HG02943 (cell line): Measurements from ENCODE around the gene DNAH9.
"Not testable (repeated sequence)": the region's sequence is repeated elsewhere in the genome, so short reads cannot be mapped to it uniquely, and the experiment has no call there.

Experiments
- ATAC-seq: cut with Tn5 transposase; IDR thresholded peaks from one replicate; pipeline ENCODE4 v1.9.1; 2021; ENCODE audit warnings: mild to moderate bottlenecking, low read depth, moderate library complexity; ENCODE audit not compliant: unreplicated experiment

DNAH9 gene

GRCh38 chr17:11948789-11949188 lies 350.5 kb downstream of the DNAH9 start:
- no peak for ATAC-seq

GRCh38 chr17:11949571-11949970 lies 351.3 kb downstream of the DNAH9 start:
- ATAC-seq: not testable (repeated sequence)

GRCh38 chr17:11950771-11951519 lies 352.7 kb downstream of the DNAH9 start:
- ATAC-seq: no peak

- no peak for ATAC-seq
These were observed 354.3 kb downstream of the DNAH9 start for GRCh38 chr17:11952610-11953009.

- no peak for ATAC-seq
These were observed 355.7 kb downstream of the DNAH9 start for GRCh38 chr17:11953924-11954323.

- ATAC-seq: no peak
These were observed 356.7 kb downstream of the DNAH9 start for GRCh38 chr17:11954936-11955335.

GRCh38 chr17:11969565-11969964 lies 371.3 kb downstream of the DNAH9 start:
- no peak for ATAC-seq

- ATAC-seq: not testable (repeated sequence)
These were observed 374.5 kb downstream of the DNAH9 start for GRCh38 chr17:11972741-11973140.

GRCh38 chr17:11979795-11980194 lies 381.5 kb downstream of the DNAH9 start:
- ATAC-seq: no peak

GRCh38 chr17:11980813-11981212 lies 382.5 kb downstream of the DNAH9 start:
- no peak for ATAC-seq

- no peak for ATAC-seq
These were observed 383.6 kb downstream of the DNAH9 start for GRCh38 chr17:11981862-11982261.

- no peak for ATAC-seq
These were observed 388.1 kb downstream of the DNAH9 start for GRCh38 chr17:11986179-11986941.

- ATAC-seq: no peak
These were observed 388.7 kb downstream of the DNAH9 start for GRCh38 chr17:11986942-11987329.

GRCh38 chr17:11990363-11990983 lies 392.2 kb downstream of the DNAH9 start:
- no peak for ATAC-seq

- no peak for ATAC-seq
These were observed 393.2 kb downstream of the DNAH9 start for GRCh38 chr17:11991461-11991860.

- ATAC-seq: peak; percentile 47
These were observed 398.5 kb downstream of the DNAH9 start for GRCh38 chr17:11996722-11997146.

- peak; percentile 92 for ATAC-seq
These were observed 399.1 kb downstream of the DNAH9 start, which contains the start of gene ZNF18 for GRCh38 chr17:11997147-11997971. ZNF18 (minus strand) TSS chr17:11997475; CDS start chr17:11992829, 4,646 bp downstream.

GRCh38 chr17:11997972-11998233 lies 399.6 kb downstream of the DNAH9 start:
- ATAC-seq: no peak

- ATAC-seq: no peak
These were observed 401.4 kb downstream of the DNAH9 start for GRCh38 chr17:11999696-12000095.

- ATAC-seq: no peak
These were observed 409.2 kb downstream of the DNAH9 start for GRCh38 chr17:12007466-12007865.
